CD4-positive, alpha-beta T cell treated with Interleukin-6 at 100 ng/mL for 8 hours (primary cell): Measurements from ENCODE around the gene DUSP7.

Source experiments
- DNase-seq: peaks from one replicate; pipeline ENCODE4 v3.0.0-alpha.2; 2020; ENCODE audit warnings: mixed read lengths, low spot score

DUSP7 gene

GRCh38 chr3:52026041-52026440, 30.3 kb downstream of the DUSP7 start:
- DNase-seq = no peak

- no peak for DNase-seq
Observed at GRCh38 chr3:52025453-52025852, 30.9 kb downstream of the DUSP7 start.

- DNase-seq = no peak
Observed at GRCh38 chr3:52024765-52025452, 31.5 kb downstream of the DUSP7 start.

GRCh38 chr3:52023860-52024764, 32.3 kb downstream of the DUSP7 start:
- DNase-seq = no peak

GRCh38 chr3:52023101-52023770, 33.1 kb downstream of the DUSP7 start:
- DNase-seq = no peak

GRCh38 chr3:52022323-52023100, 33.9 kb downstream of the DUSP7 start:
- DNase-seq = no peak

GRCh38 chr3:52021489-52022268, 34.7 kb downstream of the DUSP7 start:
- DNase-seq = no peak

GRCh38 chr3:52020796-52021195, 35.6 kb downstream of the DUSP7 start:
- DNase-seq = no peak

GRCh38 chr3:52019352-52020080, 36.9 kb downstream of the DUSP7 start:
- DNase-seq = no peak

GRCh38 chr3:52018319-52019000, 37.9 kb downstream of the DUSP7 start:
- DNase-seq = no peak

GRCh38 chr3:52017586-52017985, 38.8 kb downstream of the DUSP7 start:
- no peak for DNase-seq

GRCh38 chr3:52015438-52016228, 40.7 kb downstream of the DUSP7 start:
- DNase-seq = no peak

- no peak for DNase-seq
Observed at GRCh38 chr3:52014613-52015012, 41.8 kb downstream of the DUSP7 start.

GRCh38 chr3:52013802-52014598, 42.4 kb downstream of the DUSP7 start:
- no peak for DNase-seq

- no peak for DNase-seq
Observed at GRCh38 chr3:52012699-52013098, 43.7 kb downstream of the DUSP7 start.

- no peak for DNase-seq
Observed at GRCh38 chr3:52010431-52010830, 45.9 kb downstream of the DUSP7 start.

GRCh38 chr3:52007291-52007690, 49.1 kb downstream of the DUSP7 start:
- DNase-seq = no peak

GRCh38 chr3:52006820-52007133, 49.6 kb downstream of the DUSP7 start:
- no peak for DNase-seq
